Neutrophil (primary cell): ENCODE data around the gene SLC45A3.
A peak's percentile ranks its signal among the peaks of the same experiment; 100 is the strongest.

Experiments used
- H3K27ac ChIP-seq: fragments of 200-600 bp; sonication (generic); 2 replicates; pipeline ENCODE4 v1.5.1; 2016; ENCODE audit warnings: mild to moderate bottlenecking, moderate library complexity
- H3K27me3 ChIP-seq: fragments of 200-600 bp; sonication (generic); 2 replicates; pipeline ENCODE4 v1.6.0; 2016; ENCODE audit warnings: mild to moderate bottlenecking
- H3K36me3 ChIP-seq: fragments of 200-600 bp; sonication (generic); 2 replicates; pipeline ENCODE4 v1.5.1; 2017
- H3K4me1 ChIP-seq, 2 experiments: fragments of 200-600 bp in 1 of 2; sonication (generic) in 1 of 2; 1 replicate in 1 of 2; 2 replicates in 1 of 2; pipeline versions ENCODE4 v1.5.1 to v1.6.1; 2013 to 2016; ENCODE audit warnings: low read depth in 1 of 2, low read length in 1 of 2, mild to moderate bottlenecking in 1 of 2, moderate library complexity in 1 of 2; ENCODE audit not compliant: control insufficient read depth in 1 of 2, insufficient read depth in 1 of 2
- H3K4me3 ChIP-seq, 2 experiments: fragments of 200-600 bp in 1 of 2; sonication (generic) in 1 of 2; 1 replicate in 1 of 2; 2 replicates in 1 of 2; pipeline ENCODE4 v1.5.1; 2013 to 2016; ENCODE audit warnings: low read depth in 1 of 2, low read length in 1 of 2, mild to moderate bottlenecking in 1 of 2, moderate library complexity in 1 of 2
- H3K9me3 ChIP-seq: fragments of 200-600 bp; sonication (generic); 2 replicates; pipeline ENCODE4 v1.5.1; 2016
- TF ChIP-seq, protein P1 (sequence below): fragments of 200-600 bp; sonication (generic); IDR thresholded peaks from 2 replicates; pipeline ENCODE4 v1.5.1; 2016; ENCODE audit warnings: antibody characterized with exemption

Gene SLC45A3

DNA sequence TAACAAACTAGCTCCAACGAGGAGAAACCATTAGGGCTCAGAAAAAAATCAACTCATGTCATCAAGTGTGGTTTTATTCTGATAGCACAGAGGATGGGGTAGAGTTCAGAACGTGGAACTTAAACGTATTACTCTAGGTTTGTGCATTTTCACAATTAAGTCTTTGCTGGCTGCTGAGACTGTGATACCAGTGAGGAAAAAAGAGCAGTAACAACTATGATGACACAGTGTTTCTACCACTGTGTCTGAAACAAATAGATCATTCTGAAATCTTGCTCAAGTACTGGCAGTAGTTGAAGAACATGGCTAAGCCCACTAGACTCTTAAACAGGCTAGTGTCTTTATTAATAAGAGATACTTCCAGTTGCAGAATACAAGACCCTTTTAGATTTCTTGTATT, 38.7 kb upstream of the SLC45A3 start:
- peaks cover 22% of the 10 kb centered on the region for H3K36me3 ChIP-seq

DNA sequence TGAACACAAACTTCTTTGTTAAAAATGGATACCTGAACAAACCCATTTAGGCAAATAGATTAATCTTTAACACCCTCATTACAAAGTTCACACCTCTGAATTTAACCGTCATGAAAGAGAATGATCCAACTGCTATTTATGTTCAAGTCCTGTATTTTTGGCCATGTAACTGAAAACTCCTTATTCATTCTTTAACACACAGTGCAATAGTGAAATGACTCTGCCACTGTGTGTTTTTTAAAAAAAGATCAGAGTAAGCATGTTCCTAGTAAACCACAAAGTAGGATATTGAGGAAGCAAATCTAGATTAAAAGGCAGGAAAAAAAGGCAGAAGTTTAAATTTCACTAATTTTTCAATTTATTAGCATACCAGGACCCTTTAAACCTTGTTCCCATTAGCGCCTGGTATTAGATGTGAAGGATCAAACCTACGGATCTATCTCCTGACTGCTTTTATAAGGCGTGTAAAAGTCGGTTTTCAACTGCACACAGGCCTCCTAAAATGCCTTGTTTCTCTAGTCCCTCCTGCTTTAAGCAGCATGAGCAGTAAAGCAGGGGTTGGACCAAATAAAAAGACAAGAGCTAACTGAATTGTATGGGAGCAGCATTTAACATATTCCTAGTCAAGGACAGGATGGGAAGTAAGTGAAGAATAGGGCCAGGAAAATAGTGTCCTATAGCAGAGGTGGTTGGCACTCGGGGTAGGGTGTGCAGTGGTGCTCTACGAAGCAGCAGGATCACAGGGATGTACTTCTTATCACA, 36.2 kb upstream of the SLC45A3 start:
- Histone ChIP-seq H3K9me3 (no peaks in the 10 kb centered on the region), H3K27ac (no peak overlapping the region), H3K4me3 (no peak overlapping the region), H3K36me3 (peaks cover 22% of the 10 kb centered on the region), H3K4me1 (peaks cover 25 to 26% of the 10 kb centered on the region in 2 experiments), H3K27me3 (no peaks in the 10 kb centered on the region)
- TF ChIP-seq, protein P1, sequence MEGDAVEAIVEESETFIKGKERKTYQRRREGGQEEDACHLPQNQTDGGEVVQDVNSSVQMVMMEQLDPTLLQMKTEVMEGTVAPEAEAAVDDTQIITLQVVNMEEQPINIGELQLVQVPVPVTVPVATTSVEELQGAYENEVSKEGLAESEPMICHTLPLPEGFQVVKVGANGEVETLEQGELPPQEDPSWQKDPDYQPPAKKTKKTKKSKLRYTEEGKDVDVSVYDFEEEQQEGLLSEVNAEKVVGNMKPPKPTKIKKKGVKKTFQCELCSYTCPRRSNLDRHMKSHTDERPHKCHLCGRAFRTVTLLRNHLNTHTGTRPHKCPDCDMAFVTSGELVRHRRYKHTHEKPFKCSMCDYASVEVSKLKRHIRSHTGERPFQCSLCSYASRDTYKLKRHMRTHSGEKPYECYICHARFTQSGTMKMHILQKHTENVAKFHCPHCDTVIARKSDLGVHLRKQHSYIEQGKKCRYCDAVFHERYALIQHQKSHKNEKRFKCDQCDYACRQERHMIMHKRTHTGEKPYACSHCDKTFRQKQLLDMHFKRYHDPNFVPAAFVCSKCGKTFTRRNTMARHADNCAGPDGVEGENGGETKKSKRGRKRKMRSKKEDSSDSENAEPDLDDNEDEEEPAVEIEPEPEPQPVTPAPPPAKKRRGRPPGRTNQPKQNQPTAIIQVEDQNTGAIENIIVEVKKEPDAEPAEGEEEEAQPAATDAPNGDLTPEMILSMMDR: no peak

More for the DNA sequence above, 38.7 kb upstream of the SLC45A3 start:
- Histone ChIP-seq H3K9me3 (no peaks in the 10 kb centered on the region), H3K27ac (no peak overlapping the region), H3K27me3 (no peaks in the 10 kb centered on the region), H3K4me3 (no peak overlapping the region), H3K4me1 (peaks cover 19 to 20% of the 10 kb centered on the region in 2 experiments)
- TF ChIP-seq, protein P1: no peak

DNA sequence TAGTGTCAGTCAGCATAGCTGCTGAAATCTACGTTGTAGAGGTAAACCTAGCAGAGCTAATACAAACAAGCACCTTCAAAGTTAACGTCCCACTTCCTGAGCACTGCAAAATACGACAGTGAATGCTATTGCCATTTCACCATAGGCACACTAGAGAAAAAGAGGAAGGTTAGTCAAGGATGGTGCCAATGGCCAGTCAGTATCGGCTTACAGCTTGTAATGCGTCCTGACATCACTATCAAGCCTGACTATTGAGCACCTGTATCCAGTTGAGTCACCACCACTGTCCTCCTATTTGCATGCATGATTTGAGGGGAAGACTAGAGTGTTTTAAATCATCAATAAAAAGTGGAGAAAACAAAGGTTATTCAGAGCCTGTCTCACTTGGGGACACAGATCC, 35.3 kb upstream of the SLC45A3 start:
- Histone ChIP-seq H3K4me3 (no peak overlapping the region), H3K36me3 (peaks cover 22% of the 10 kb centered on the region), H3K27ac (peak overlapping the region; percentile 50), H3K9me3 (no peaks in the 10 kb centered on the region), H3K27me3 (no peaks in the 10 kb centered on the region), H3K4me1 (peaks cover 26 to 29% of the 10 kb centered on the region in 2 experiments)
- TF ChIP-seq, protein P1: no peak

DNA sequence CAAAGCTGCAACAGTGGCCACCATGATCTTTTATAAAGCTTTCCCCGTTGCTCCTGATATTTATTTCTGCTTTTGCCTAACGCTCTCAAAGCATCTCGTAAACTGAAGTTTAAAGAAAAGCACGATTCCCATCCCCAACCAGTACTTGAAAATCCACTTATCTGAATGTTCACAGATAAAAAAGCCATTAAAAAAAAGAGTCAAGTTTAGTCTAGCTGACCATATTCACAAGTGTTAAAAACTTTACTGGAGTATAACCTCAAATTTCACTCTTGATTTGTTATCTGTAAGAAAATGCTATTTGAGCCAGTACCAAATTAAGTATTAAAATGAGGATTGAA, 34.6 kb upstream of the SLC45A3 start:
- H3K9me3 ChIP-seq: no peaks in the 10 kb centered on the region
- no peak overlapping the region for H3K4me3 ChIP-seq
- TF ChIP-seq, protein P1: no peak
- H3K36me3 ChIP-seq: peaks cover 17% of the 10 kb centered on the region
- peak overlapping the region; percentile 50 for H3K27ac ChIP-seq
- H3K4me1 ChIP-seq: peaks cover 26 to 29% of the 10 kb centered on the region in 2 experiments
- H3K27me3 ChIP-seq: no peaks in the 10 kb centered on the region

DNA sequence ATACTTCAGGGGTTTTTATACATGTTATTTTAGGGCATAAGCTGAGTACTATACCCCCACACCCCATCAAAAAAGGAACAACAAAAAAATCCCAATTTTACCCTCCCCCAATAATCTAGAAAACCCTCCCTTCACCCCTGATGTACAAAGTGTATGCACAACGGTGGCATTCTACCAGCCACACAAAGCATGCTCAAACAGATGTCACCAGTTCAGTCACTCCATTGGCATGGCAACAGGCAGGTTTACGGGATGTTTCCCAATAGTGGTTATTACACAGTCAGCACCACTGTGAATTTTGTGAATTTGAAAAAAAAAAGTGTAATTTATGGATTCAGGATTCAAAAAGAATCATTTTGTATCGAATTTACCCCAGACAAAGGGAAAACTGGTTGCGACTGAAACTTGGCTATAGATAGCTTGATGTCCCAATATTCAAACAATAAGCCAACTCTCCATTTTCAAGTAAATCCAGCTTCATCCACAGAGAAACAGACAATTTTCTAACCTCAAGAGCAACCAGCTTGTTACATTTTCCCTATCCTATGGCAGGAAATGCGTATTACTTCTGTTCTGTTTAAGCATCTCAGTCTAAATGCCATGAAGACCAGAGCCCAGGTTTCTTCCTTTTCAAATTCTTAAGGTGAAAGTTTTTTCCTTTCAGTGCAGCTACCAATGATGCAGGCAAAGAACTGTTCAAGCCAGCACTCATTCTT, 34.0 kb upstream of the SLC45A3 start:
- H3K27ac ChIP-seq: peak overlapping the region; percentile 50

More for the DNA sequence above, 34.0 kb upstream of the SLC45A3 start:
- H3K4me1 ChIP-seq: peaks cover 26 to 29% of the 10 kb centered on the region in 2 experiments
- no peaks in the 10 kb centered on the region for H3K9me3 ChIP-seq
- TF ChIP-seq, protein P1: no peak
- H3K27me3 ChIP-seq: no peaks in the 10 kb centered on the region
- H3K36me3 ChIP-seq: peaks cover 14% of the 10 kb centered on the region
- no peak overlapping the region for H3K4me3 ChIP-seq
